Activated CD4-positive, alpha-beta T cell treated with anti-CD3 and anti-CD28 coated beads, Interleukin-2, Interleukin-4, amounts not matched to agents 100 ng/mL and 50 ng/mL, durations not matched to agents 16 hours and 8 hours (primary cell): ENCODE measurements around the gene DNAJC1.
"Not testable (repeated sequence)": the region's sequence is repeated elsewhere in the genome, so short reads cannot be mapped to it uniquely, and the experiment has no call there.

Experiments used
- DNase-seq: peaks from one replicate; pipeline ENCODE4 v3.0.0-alpha.2; 2020; ENCODE audit warnings: low spot score

Gene DNAJC1, protein sequence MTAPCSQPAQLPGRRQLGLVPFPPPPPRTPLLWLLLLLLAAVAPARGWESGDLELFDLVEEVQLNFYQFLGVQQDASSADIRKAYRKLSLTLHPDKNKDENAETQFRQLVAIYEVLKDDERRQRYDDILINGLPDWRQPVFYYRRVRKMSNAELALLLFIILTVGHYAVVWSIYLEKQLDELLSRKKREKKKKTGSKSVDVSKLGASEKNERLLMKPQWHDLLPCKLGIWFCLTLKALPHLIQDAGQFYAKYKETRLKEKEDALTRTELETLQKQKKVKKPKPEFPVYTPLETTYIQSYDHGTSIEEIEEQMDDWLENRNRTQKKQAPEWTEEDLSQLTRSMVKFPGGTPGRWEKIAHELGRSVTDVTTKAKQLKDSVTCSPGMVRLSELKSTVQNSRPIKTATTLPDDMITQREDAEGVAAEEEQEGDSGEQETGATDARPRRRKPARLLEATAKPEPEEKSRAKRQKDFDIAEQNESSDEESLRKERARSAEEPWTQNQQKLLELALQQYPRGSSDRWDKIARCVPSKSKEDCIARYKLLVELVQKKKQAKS

GRCh38 chr10:22003177-22003963 lies at the start of gene DNAJC1:
Gene DNAJC1, minus strand, starts transcription at chr10:22003730. Its CDS starts 296 bp downstream, at chr10:22003434.
- DNase-seq = peak; percentile 98

DNA sequence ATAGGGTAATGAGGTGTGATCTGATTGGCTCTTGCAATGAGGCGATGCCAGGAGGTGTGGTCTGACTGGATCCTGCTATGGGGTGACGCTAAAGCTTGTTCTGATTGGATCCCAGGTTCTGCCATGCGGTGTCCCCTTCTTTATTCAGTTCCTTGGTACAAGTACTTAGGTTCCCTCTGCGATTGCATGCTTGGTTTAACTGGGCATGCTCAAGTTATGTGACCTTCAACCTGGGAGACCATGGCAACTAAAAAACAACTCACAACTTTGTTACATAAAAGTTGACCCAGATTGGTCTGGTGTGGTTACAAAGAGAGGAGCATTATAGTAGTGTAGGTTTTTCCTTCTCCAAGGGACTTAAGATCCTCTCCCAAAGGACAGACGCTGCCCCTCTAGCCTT lies 49.5 kb upstream of the DNAJC1 start:
- DNase-seq = no peak

- no peak for DNase-seq
Measured at GRCh38 chr10:22049635-22050034, 46.1 kb upstream of the DNAJC1 start.

DNA sequence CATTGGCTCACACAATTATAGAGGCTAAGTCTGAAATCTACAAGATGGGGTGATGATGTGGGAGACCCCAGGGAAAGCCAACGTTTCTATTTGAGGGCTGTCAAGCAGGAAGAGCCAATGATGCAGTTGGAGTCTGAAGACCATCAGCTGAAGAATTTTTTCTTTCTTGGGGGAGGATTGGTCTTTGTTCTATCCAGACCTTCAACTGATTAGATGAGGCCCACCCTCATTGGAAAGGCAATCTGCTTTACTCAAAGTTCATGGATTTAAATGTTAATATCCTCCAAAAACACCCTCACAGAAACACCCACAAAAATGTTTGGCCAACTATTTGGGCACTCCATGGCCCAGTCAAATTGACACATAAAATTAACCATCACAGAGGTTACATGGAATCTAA lies 44.3 kb upstream of the DNAJC1 start:
- DNase-seq = no peak

DNA sequence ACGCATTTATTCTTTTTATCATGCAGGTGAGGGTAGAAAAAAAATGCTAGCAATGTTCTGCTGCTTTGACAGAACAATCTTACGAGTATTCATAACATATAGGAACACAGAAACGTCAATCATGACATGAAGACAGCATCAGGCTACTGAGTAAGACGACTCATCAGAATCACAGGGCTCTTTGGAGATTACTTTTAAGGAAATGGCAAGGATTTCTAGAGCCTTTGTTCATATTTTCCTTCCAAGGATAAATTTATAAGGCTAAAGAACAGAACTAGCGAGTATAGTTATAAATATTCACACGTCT lies 39.8 kb upstream of the DNAJC1 start:
- no peak for DNase-seq

DNA sequence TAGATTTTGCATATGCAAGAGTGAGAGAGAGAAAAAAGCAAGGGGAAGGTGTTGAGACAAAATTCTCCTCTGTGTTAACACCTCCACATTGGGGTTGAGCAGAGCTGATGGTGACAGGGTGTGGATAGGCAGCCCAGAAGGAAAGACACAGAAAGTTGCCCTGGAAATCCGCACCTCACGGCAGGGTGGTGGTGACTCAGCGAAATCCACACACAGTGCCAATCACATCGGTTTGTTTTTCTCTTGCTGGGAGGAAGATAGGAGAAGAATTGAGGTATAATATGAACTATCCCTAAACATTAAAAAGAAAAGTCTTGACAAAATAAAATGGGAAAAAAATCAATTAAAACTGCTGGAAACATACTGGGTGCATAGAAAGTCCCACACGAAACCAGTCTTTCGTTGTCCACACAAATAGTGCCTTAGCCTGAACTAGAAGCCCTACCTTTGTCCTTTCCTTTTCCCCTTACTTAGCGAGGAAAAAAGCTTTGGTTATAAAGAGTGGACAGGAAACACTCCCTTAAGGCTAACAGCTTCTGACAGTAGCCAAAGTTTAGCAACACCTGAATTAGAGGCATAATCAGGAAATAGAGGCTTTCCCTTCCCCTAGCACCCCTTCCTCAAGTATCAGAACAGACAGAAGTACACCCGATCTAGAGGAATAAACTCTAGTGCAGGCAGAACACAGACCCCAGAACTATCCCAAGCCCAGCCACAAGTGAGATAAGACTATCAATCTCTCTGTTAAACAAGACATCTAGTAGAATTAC lies 39.2 kb upstream of the DNAJC1 start:
- DNase-seq = no peak

GRCh38 chr10:22034333-22034732 lies 30.8 kb upstream of the DNAJC1 start:
- DNase-seq = no peak

DNA sequence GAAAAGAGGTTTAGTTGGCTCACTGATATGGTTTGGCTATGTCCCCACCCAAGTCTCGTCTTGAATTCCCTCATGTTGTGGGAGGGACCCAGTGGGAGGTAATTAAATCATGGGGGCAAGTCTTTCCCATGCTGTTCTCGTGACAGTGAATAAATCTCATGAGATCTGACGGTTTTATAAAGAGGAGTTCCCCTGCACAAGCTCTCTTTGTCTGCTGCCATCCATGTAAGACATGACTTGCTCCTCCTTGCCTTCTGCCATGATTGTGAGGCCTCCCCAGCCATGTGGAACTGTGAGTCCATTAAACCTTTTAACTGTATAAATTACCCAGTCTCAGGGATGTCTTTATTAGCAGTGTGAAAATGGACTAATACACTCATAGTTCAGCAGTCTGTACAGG lies 28.7 kb upstream of the DNAJC1 start:
- not testable (repeated sequence) for DNase-seq

- DNase-seq = no peak
Measured at GRCh38 chr10:22030421-22030820, 26.9 kb upstream of the DNAJC1 start.

- DNase-seq = no peak
Measured at GRCh38 chr10:22029445-22030236, 26.1 kb upstream of the DNAJC1 start.

DNA sequence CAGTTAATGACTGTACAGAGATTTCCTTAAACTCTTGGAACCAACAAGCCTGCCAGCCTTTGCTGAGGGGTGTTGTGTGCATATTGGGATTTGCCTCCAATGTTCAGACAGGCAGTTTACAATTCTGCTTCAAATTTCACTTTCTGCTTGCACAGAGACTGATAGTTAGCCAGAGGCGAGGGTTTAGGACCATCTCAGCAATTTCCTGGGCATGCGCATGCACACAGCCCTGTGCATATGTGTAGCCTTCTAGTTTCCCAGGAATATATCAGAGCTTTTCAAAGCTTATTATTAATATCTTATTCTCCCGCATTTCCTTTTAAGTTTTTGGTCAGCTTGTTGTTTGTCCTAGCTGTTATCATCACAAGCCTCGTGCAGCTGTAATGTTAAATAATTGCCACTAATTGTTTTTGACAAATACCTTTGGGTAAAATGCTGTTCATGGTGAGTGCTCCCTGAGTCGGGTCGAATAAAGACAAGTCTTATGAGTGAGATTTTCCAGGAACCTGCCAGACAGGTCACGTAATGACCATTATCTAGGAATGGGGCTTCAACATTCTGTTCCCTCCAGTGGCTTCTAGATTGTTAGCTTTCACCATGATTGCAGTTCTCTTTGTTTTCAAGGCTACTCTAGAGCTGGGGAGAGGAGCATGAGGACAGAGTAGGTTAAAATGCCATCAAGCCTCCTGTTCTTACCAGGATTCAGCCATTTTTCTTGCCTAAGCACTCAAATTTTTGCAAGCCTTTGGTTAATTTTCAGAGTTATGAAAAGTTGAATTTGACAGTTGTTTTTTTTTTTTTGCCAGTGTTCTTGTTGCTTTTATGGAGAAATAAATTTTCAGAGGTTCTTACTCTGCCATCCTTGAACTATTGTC lies 24.1 kb upstream of the DNAJC1 start:
- no peak for DNase-seq

DNA sequence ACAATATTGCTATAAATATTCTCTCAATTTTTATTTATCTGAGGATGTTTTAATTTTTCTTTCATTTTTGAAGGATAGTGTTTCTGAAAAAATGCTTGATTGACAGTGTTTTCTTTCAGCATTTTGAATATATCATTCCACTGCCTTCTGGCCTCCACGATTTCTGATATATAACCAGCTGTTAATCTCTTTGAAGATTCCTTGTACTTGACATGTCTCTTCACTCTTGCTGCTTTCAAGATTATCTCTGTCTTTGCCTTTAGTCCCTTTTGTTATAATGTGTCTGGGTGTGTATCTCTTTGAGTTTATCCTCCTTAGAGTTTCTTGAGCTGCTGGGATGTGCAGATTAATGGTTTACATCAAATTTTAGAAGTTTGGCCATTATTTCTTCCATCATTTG lies 22.8 kb upstream of the DNAJC1 start:
- DNase-seq = no peak

GRCh38 chr10:22023508-22023907 lies 20.0 kb upstream of the DNAJC1 start:
- DNase-seq = no peak

GRCh38 chr10:22022257-22023032 lies 18.9 kb upstream of the DNAJC1 start:
- no peak for DNase-seq

GRCh38 chr10:22021144-22021543 lies 17.6 kb upstream of the DNAJC1 start:
- not testable (repeated sequence) for DNase-seq

DNA sequence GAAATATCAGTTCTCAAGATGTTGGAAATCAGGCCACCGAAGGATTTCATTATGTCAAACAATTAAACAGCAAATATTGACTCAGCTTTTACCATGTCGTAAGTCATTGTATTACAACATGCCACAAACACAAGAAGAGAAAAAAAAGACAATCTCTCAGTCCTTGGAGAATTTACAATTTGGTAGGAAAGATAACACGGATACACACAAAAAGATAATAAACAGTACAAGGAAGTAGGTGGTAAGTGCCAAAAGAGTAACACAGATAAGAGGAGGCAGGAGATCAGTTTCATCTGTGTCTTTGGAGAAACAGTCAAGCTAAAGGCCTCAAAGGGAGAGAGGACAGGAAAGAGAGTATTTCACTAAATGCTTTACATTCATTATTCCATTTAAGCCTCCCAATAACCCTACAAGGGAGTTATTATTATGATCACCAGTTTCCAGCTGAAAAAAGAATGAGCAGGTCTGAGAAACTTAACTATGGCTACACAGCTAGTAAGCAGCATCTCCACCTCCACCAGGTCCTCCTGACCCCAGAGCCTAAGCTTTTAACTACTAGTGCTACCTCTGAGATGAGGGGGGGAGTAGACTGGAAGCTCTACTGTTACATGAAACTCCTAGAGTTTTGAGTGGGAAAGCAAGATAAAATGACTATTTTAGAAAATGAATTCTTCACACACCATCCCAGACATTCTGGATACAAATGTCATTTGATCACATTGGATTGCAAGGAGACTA lies 13.9 kb upstream of the DNAJC1 start:
- no peak for DNase-seq

GRCh38 chr10:22016046-22016705 lies 12.6 kb upstream of the DNAJC1 start:
- no peak for DNase-seq

GRCh38 chr10:22010973-22011408 lies 7.5 kb upstream of the DNAJC1 start:
- DNase-seq = peak; percentile 8
